Fibroblast of skin of left biceps (primary cell): ENCODE data around the gene TLR9.
"Not testable (repeated sequence)": the region's sequence is repeated elsewhere in the genome, so short reads cannot be mapped to it uniquely, and the experiment has no call there.

ENCODE experiments used
- DNase-seq, 2 experiments: peaks; one replicate each; pipeline ENCODE4 v3.0.0-alpha.2; 2013; ENCODE audit warnings: low read depth in 2 of 2

Gene TLR9

GRCh38 chr3:52195291-52195597 is 30.2 kb downstream of the TLR9 start:
- DNase-seq: no peak

- no peak for DNase-seq
These were observed 30.8 kb downstream of the TLR9 start for GRCh38 chr3:52194485-52195290.

- no peak for DNase-seq
These were observed 32.4 kb downstream of the TLR9 start for GRCh38 chr3:52193065-52193464.

- DNase-seq: no peak
These were observed 33.8 kb downstream of the TLR9 start for GRCh38 chr3:52191663-52192062.

GRCh38 chr3:52190294-52191074 is 35.0 kb downstream of the TLR9 start:
- DNase-seq: no peak

GRCh38 chr3:52188556-52188955 is 36.9 kb downstream of the TLR9 start:
- DNase-seq: no peak

- no peak for DNase-seq
These were observed 38.7 kb downstream of the TLR9 start for GRCh38 chr3:52186729-52187128.

- DNase-seq: no peak
These were observed 39.6 kb downstream of the TLR9 start for GRCh38 chr3:52185837-52186236.

GRCh38 chr3:52185311-52185710 is 40.1 kb downstream of the TLR9 start:
- no peak for DNase-seq

GRCh38 chr3:52184690-52185089 is 40.8 kb downstream of the TLR9 start:
- no peak for DNase-seq

- DNase-seq: no peak
These were observed 41.5 kb downstream of the TLR9 start for GRCh38 chr3:52183786-52184445.

GRCh38 chr3:52182691-52183090 is 42.8 kb downstream of the TLR9 start:
- no peak for DNase-seq

- DNase-seq: no peak
These were observed 43.2 kb downstream of the TLR9 start for GRCh38 chr3:52182196-52182595.

- DNase-seq: no peak
These were observed 43.9 kb downstream of the TLR9 start for GRCh38 chr3:52181543-52181942.

- DNase-seq: no peak
These were observed 46.9 kb downstream of the TLR9 start for GRCh38 chr3:52178537-52178936.

- not testable (repeated sequence) for DNase-seq
These were observed 47.3 kb downstream of the TLR9 start for GRCh38 chr3:52178126-52178525.

GRCh38 chr3:52177701-52178042 is 47.8 kb downstream of the TLR9 start:
- DNase-seq: no peak

GRCh38 chr3:52176951-52177700 is 48.3 kb downstream of the TLR9 start:
- no peak for DNase-seq

GRCh38 chr3:52176180-52176752 is 49.2 kb downstream of the TLR9 start:
- no peak for DNase-seq

GRCh38 chr3:52175416-52176179 is 49.8 kb downstream of the TLR9 start:
- no peak for DNase-seq

- no peak for DNase-seq
These were observed 50.5 kb downstream of the TLR9 start for GRCh38 chr3:52174896-52175295.
